AG09319 (cell line): Measurements from ENCODE around the gene FGD3.

ENCODE experiments used
- DNase-seq: peaks from one replicate; pipeline ENCODE4 v3.0.0-alpha.2; 2010; ENCODE audit warnings: low read depth; ENCODE audit errors: extremely low read depth
- TF ChIP-seq, protein P1 (sequence below): IDR thresholded peaks from 2 replicates; pipeline ENCODE4 v1.5.1; 2011; ENCODE audit warnings: low read depth, mild to moderate bottlenecking, inconsistent platforms, low read length, moderate library complexity

Gene FGD3

GRCh38 chr9:93061260-93061751 lies 114.0 kb downstream of the FGD3 start:
- DNase-seq = no peak
- TF ChIP-seq, protein P1, sequence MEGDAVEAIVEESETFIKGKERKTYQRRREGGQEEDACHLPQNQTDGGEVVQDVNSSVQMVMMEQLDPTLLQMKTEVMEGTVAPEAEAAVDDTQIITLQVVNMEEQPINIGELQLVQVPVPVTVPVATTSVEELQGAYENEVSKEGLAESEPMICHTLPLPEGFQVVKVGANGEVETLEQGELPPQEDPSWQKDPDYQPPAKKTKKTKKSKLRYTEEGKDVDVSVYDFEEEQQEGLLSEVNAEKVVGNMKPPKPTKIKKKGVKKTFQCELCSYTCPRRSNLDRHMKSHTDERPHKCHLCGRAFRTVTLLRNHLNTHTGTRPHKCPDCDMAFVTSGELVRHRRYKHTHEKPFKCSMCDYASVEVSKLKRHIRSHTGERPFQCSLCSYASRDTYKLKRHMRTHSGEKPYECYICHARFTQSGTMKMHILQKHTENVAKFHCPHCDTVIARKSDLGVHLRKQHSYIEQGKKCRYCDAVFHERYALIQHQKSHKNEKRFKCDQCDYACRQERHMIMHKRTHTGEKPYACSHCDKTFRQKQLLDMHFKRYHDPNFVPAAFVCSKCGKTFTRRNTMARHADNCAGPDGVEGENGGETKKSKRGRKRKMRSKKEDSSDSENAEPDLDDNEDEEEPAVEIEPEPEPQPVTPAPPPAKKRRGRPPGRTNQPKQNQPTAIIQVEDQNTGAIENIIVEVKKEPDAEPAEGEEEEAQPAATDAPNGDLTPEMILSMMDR = no peak

DNA sequence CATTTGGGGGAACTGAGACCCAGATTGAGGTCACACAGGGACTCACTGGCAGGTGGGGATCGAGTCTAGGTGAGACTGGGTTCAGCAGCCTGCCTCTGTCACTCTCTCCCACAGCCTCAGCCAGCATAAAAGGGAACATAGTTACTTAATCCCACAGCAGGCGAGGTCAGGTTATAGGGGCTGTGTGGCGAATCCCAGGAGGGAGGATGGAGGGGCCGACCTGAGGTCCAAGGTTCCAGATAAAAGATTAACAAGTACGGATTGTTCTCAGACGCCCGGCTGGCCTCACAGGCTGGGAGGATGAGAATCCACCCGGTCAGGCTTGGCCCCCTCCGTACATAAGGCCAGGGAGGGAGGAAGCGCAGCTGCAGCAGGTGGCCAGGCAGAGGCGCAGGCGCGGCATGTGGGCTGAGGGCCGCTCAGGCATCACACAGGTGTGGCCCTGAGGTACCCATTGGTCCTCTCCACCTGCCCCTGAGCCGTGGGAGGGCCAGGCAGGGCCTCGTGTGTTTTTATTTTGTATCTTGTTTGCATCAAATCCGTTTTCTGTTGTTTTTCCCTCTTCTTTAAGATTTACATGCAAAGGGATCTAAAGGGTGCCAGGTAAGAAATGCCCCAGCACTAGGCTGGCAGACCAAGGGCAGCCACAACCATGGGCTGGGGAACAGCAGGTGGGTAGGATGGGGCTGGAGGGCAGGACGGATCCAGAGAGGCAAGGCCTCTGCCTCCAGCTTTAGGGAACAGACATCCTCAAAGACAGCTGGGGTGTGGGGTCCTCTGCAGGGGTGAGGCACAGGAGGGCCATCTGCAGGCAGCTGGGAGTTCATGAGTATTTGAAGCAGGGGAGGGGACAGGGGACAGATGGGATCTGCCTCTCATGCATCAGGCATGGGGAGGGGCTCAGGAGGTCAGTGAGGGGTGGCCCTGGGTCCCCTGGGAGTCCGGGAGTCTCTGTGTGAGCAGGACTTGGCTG lies 114.8 kb downstream of the FGD3 start:
- TF ChIP-seq, protein P1 = no peak
- no peak for DNase-seq

GRCh38 chr9:93064392-93065134 lies 117.2 kb downstream of the FGD3 start:
- no peak for DNase-seq
- TF ChIP-seq, protein P1 = no peak

DNA sequence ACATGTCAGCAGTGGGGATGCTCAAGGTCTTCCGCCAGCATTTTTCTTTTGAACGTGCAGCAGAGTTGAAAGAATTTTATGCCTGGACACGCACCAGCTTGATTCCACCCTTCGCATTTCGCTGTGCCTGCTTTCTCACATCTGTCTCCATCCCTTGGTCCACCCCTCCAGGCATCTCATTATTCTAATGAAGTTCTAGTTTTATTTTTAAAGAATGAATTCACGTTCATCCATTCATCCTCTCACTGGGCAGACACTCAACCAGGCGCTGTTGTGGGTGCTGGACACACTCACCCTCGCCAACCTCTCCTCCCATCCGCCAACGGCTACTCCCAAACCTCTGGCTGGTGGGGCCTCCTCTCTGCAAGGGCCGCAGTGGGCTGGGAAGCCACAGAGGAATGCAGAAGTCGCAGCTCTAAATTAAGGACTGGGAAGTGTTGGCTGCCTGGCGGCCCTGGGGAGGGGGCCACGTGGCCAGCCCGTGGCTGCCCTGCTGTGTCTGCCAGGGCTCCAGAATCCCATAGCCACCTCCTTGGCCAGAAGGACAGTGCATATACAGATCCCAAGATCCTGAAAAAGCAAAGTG lies 117.9 kb downstream of the FGD3 start:
- DNase-seq = no peak
- TF ChIP-seq, protein P1 = no peak

- TF ChIP-seq, protein P1 = no peak
- no peak for DNase-seq
These were observed 119.8 kb downstream of the FGD3 start for GRCh38 chr9:93066978-93067603.

GRCh38 chr9:93068956-93069355 lies 121.6 kb downstream of the FGD3 start:
- TF ChIP-seq, protein P1 = no peak
- no peak for DNase-seq
